GM23248 (cell line): ENCODE data around the gene NRROS. TPM values are rescaled to one million over a fixed set of nuclear protein-coding genes. Genes with fewer than 3 reads are reported as not detected.

Experiments used
- DNase-seq: peaks from one replicate; pipeline ENCODE4 v3.0.0-alpha.2; 2015
- H2AFZ ChIP-seq: fragments of 200-600 bp; sonication (generic); 2 replicates; pipeline ENCODE4 v1.6.1; 2016; ENCODE audit warnings: antibody characterized with exemption
- H3F3A ChIP-seq: fragments of 200-600 bp; sonication (generic); 2 replicates; pipeline ENCODE4 v1.6.1; 2016; ENCODE audit warnings: mild to moderate bottlenecking, antibody characterized with exemption, mixed run types; ENCODE audit not compliant: insufficient read depth
- H3K27ac ChIP-seq: fragments of 200-600 bp; sonication (generic); 2 replicates; pipeline ENCODE4 v1.5.1; 2016; ENCODE audit warnings: mild to moderate bottlenecking
- H3K27me3 ChIP-seq: fragments of 200-600 bp; sonication (generic); replicated peaks from 2 replicates; pipeline ENCODE4 v1.6.1; 2016; ENCODE audit warnings: mild to moderate bottlenecking; ENCODE audit not compliant: insufficient read depth
- H3K36me3 ChIP-seq: fragments of 200-600 bp; sonication (generic); 2 replicates; pipeline ENCODE4 v1.6.1; 2016; ENCODE audit warnings: low read depth, mild to moderate bottlenecking
- H3K4me1 ChIP-seq: fragments of 200-600 bp; sonication (generic); 2 replicates; pipeline ENCODE4 v1.6.1; 2016; ENCODE audit warnings: mild to moderate bottlenecking; ENCODE audit not compliant: insufficient read depth
- H3K4me2 ChIP-seq: fragments of 200-600 bp; sonication (generic); one replicate; pipeline ENCODE4 v1.6.1; 2016; ENCODE audit warnings: mild to moderate bottlenecking; ENCODE audit not compliant: unreplicated experiment
- H3K4me3 ChIP-seq: fragments of 200-600 bp; sonication (generic); 2 replicates; pipeline ENCODE4 v1.5.1; 2016; ENCODE audit warnings: mild to moderate bottlenecking
- H3K79me2 ChIP-seq: fragments of 200-600 bp; sonication (generic); 2 replicates; pipeline ENCODE4 v1.6.1; 2016; ENCODE audit warnings: mild to moderate bottlenecking; ENCODE audit not compliant: insufficient read depth
- H3K9ac ChIP-seq: fragments of 200-600 bp; sonication (generic); 2 replicates; pipeline ENCODE4 v1.6.1; 2016; ENCODE audit warnings: mild to moderate bottlenecking
- H3K9me2 ChIP-seq: fragments of 200-600 bp; sonication (generic); 2 replicates; pipeline ENCODE4 v1.6.1; 2016; ENCODE audit warnings: mixed run types, mild to moderate bottlenecking, moderate library complexity; ENCODE audit not compliant: insufficient read depth
- H3K9me3 ChIP-seq: fragments of 200-600 bp; sonication (generic); one replicate; pipeline ENCODE4 v1.6.1; 2017; ENCODE audit warnings: low read depth
- H4K20me1 ChIP-seq: fragments of 200-600 bp; sonication (generic); 2 replicates; pipeline ENCODE4 v1.6.0; 2016; ENCODE audit not compliant: insufficient read depth
- EZH2 ChIP-seq: fragments of 200-600 bp; sonication (generic); IDR thresholded peaks from 2 replicates; pipeline ENCODE4 v1.6.1; 2018; ENCODE audit warnings: antibody characterized with exemption, mild to moderate bottlenecking; ENCODE audit not compliant: insufficient read depth, poor library complexity, severe bottlenecking
- EZH2phosphoT487 ChIP-seq: fragments of 200-600 bp; sonication (generic); IDR thresholded peaks from 2 replicates; pipeline ENCODE4 v1.6.1; 2018; ENCODE audit warnings: antibody characterized with exemption, moderate library complexity, mild to moderate bottlenecking, low read depth; ENCODE audit not compliant: insufficient read depth
- WGBS, 2 experiments: methylation state at CpG; one replicate each; pipeline ENCODE4 v1.1.6; 2015 to 2017; ENCODE audit warnings: low lambda C conversion rate in 2 of 2, low coverage in 1 of 2; ENCODE audit errors: missing lambda C conversion rate in 2 of 2; 5-methylcytosine and 5-hydroxymethylcytosine counted together
- in situ Hi-C: fragments of 300-500 bp; cut with MboI; formaldehyde crosslinking; loops from 2 replicates; pipeline ENCODE4 v1.15.0; 2020
- polyA plus RNA-seq: library from polyadenylated mRNA; unstranded; fragments of >200 nt; fragmentation: Nextera tagmentation; extraction: Ambion mirVana; gene quantifications from 2 replicates; pipeline ENCODE4 v1.2.1, GENCODE V29; 2016
- total RNA-seq: library from RNA; depleted of rRNA; stranded (reverse); fragments of >200 nt; shearing (Covaris generic); gene quantifications from 2 replicates; pipeline ENCODE4 v1.2.3, GENCODE V29; 2014

Gene NRROS
- total and polyA plus RNA-seq, 2 experiments from 2014 or later, result 0.22 TPM; not detected in 1

DNA sequence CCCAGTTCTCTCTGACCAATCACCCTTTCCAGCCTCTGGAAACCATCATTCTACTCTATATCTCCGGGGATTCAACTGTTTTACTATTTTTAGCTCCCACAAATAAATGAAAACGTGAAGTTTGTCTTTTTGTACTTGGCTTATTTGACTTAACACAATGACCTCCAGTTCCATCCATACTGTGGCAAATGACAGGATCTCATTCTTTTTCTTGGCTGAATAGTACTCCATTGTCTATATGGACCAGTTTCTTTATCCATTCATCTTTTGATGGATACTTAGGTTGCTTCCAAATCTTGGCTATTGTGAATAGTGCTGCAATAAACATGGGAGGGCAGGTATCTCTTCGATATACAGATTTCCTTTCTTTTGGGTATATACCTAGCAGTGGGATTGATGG is 34.1 kb downstream of the NRROS start:
- H3F3A ChIP-seq, result no peaks in the 10 kb centered on the region
- H3K79me2 ChIP-seq, result no peaks in the 10 kb centered on the region
- TF ChIP-seq EZH2, result no peak
- TF ChIP-seq EZH2phosphoT487, result no peak
- no peak overlapping the region for H3K4me3 ChIP-seq
- no peaks in the 10 kb centered on the region for H3K36me3 ChIP-seq
- H3K27ac ChIP-seq, result no peak overlapping the region
- H3K4me2 ChIP-seq, result no peak overlapping the region
- 57 to 60% methylated on average over 3 of the region's 3 CpGs for WGBS, 2 experiments
- H2AFZ ChIP-seq, result no peak overlapping the region
- no peaks in the 10 kb centered on the region for H3K4me1 ChIP-seq
- DNase-seq, result no peak
- H3K9ac ChIP-seq, result no peak overlapping the region
- H4K20me1 ChIP-seq, result no peaks in the 10 kb centered on the region
- in situ Hi-C loops, result no loop called here
- H3K9me2 ChIP-seq, result no peaks in the 10 kb centered on the region
- no peaks in the 10 kb centered on the region for H3K9me3 ChIP-seq
- peaks cover 20% of the 10 kb centered on the region for H3K27me3 ChIP-seq

- Histone ChIP-seq H3K9ac (no peak overlapping the region), H3K9me2 (no peaks in the 10 kb centered on the region), H3K4me2 (no peak overlapping the region), H3K79me2 (no peaks in the 10 kb centered on the region), H3K36me3 (no peaks in the 10 kb centered on the region), H3F3A (no peaks in the 10 kb centered on the region), H2AFZ (no peak overlapping the region), H3K4me1 (no peaks in the 10 kb centered on the region), H3K27me3 (peaks cover 33% of the 10 kb centered on the region), H3K4me3 (no peak overlapping the region), H3K27ac (no peak overlapping the region), H3K9me3 (no peaks in the 10 kb centered on the region), H4K20me1 (no peaks in the 10 kb centered on the region)
- no peak for TF ChIP-seq EZH2
- no peak for TF ChIP-seq EZH2phosphoT487
- 5 to 7% methylated on average over 1 of the region's 1 CpG for WGBS, 2 experiments
- in situ Hi-C loops, result no loop called here
- DNase-seq, result no peak
These were observed 37.9 kb downstream of the NRROS start for GRCh38 chr3:196677353-196677752.

- H3K79me2 ChIP-seq, result no peaks in the 10 kb centered on the region
- H3F3A ChIP-seq, result no peaks in the 10 kb centered on the region
- no peaks in the 10 kb centered on the region for H4K20me1 ChIP-seq
- 36 to 71% methylated on average over 1 of the region's 1 CpG for WGBS, 2 experiments
- no peak overlapping the region for H2AFZ ChIP-seq
- no peaks in the 10 kb centered on the region for H3K9me3 ChIP-seq
- no peak for DNase-seq
- no peaks in the 10 kb centered on the region for H3K36me3 ChIP-seq
- H3K27me3 ChIP-seq, result peaks cover 33% of the 10 kb centered on the region
- H3K4me2 ChIP-seq, result no peak overlapping the region
- no peaks in the 10 kb centered on the region for H3K4me1 ChIP-seq
- no peaks in the 10 kb centered on the region for H3K9me2 ChIP-seq
- H3K9ac ChIP-seq, result no peak overlapping the region
- in situ Hi-C loops, result no loop called here
- TF ChIP-seq EZH2 (no peak), EZH2phosphoT487 (no peak)
- H3K27ac ChIP-seq, result no peak overlapping the region
- H3K4me3 ChIP-seq, result no peak overlapping the region
These were observed 38.4 kb downstream of the NRROS start for GRCh38 chr3:196677931-196678330.

GRCh38 chr3:196684548-196685407 is 45.3 kb downstream of the NRROS start:
- in situ Hi-C loops, result loop anchor here (5.0 kb wide), 1 partner anchor 77 kb away; no protein-coding TSS in a partner anchor
- Histone ChIP-seq H3K36me3 (no peaks in the 10 kb centered on the region), H2AFZ (peak overlapping the region; percentile 65), H3K9me3 (no peaks in the 10 kb centered on the region), H3K4me1 (peaks cover 16% of the 10 kb centered on the region), H3K4me3 (no peak overlapping the region), H3K4me2 (peak overlapping the region; percentile 44), H3F3A (peaks cover 16% of the 10 kb centered on the region), H3K9me2 (no peaks in the 10 kb centered on the region), H3K27me3 (peaks cover 5% of the 10 kb centered on the region; the same call in 1 of the 2 replicates), H3K79me2 (no peaks in the 10 kb centered on the region), H3K9ac (no peak overlapping the region), H4K20me1 (no peaks in the 10 kb centered on the region), H3K27ac (no peak overlapping the region)
- DNase-seq, result peak; percentile 72
- 30 to 32% methylated on average over 24 of the region's 24 CpGs for WGBS, 2 experiments
- no peak for TF ChIP-seq EZH2phosphoT487
- no peak for TF ChIP-seq EZH2
